ENCODE data around the gene MTMR11. TPM values are rescaled to one million over a fixed set of nuclear protein-coding genes. Genes with fewer than 3 reads are reported as not detected.

The MTMR11 gene
- total and polyA plus RNA-seq, 10 of the 15 experiments (the other 5 are each of a cell fraction or from before 2014, with no cell fraction given), result 0.35 to 1.1 (median 0.73) TPM

GRCh38 chr1:149899460-149900284 is 37.0 kb downstream of the MTMR11 start, which contains the start of gene BOLA1 (continued):
- no peak for TF ChIP-seq CTCF (IDR thresholded peaks at IDR 0.05 in 2 of 3, conservative IDR thresholded peaks at IDR 0.05 in 1 of 3; ENCODE audit: control insufficient read depth in 2 of 3, extremely low read depth in 1 of 3, insufficient read depth in 1 of 3, low read depth in 3 of 3, low read length in 3 of 3)
- TF ChIP-seq PML (IDR thresholded peaks at IDR 0.05; ENCODE audit: low read length), result no peak
- no peak for TF ChIP-seq TCF3 (IDR thresholded peaks at IDR 0.05; ENCODE audit: borderline replicate concordance, insufficient read depth, low read depth, low read length)
- TF ChIP-seq CBX3 (IDR thresholded peaks at IDR 0.05; ENCODE audit: borderline replicate concordance, low read depth), result no peak
- peak; percentile 29 for TF ChIP-seq MXI1 (IDR thresholded peaks at IDR 0.05; ENCODE audit: low read depth, low read length)
- peak; percentile 90 for TF ChIP-seq SREBF1 (IDR thresholded peaks at IDR 0.05; ENCODE audit: low read length)
- TF ChIP-seq, protein P1, sequence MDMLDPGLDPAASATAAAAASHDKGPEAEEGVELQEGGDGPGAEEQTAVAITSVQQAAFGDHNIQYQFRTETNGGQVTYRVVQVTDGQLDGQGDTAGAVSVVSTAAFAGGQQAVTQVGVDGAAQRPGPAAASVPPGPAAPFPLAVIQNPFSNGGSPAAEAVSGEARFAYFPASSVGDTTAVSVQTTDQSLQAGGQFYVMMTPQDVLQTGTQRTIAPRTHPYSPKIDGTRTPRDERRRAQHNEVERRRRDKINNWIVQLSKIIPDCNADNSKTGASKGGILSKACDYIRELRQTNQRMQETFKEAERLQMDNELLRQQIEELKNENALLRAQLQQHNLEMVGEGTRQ (IDR thresholded peaks at IDR 0.05; ENCODE audit: borderline replicate concordance, low read depth, low read length), result peak; percentile 97
- no peak for TF ChIP-seq EZH2 (IDR thresholded peaks at IDR 0.05; ENCODE audit: borderline replicate concordance, control insufficient read depth, low read depth, low read length)
- TF ChIP-seq SMARCA5 (IDR thresholded peaks at IDR 0.05), result no peak
- TF ChIP-seq, protein P2, sequence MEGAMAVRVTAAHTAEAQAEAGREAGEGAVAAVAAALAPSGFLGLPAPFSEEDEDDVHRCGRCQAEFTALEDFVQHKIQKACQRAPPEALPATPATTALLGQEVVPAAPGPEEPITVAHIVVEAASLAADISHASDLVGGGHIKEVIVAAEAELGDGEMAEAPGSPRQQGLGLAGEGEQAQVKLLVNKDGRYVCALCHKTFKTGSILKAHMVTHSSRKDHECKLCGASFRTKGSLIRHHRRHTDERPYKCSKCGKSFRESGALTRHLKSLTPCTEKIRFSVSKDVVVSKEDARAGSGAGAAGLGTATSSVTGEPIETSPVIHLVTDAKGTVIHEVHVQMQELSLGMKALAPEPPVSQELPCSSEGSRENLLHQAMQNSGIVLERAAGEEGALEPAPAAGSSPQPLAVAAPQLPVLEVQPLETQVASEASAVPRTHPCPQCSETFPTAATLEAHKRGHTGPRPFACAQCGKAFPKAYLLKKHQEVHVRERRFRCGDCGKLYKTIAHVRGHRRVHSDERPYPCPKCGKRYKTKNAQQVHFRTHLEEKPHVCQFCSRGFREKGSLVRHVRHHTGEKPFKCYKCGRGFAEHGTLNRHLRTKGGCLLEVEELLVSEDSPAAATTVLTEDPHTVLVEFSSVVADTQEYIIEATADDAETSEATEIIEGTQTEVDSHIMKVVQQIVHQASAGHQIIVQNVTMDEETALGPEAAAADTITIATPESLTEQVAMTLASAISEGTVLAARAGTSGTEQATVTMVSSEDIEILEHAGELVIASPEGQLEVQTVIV (IDR thresholded peaks at IDR 0.05; ENCODE audit: borderline replicate concordance, partially characterized antibody), result no peak
- no peak for TF ChIP-seq CHD4 (IDR thresholded peaks at IDR 0.05)
- TF ChIP-seq BMI1 (IDR thresholded peaks at IDR 0.05; ENCODE audit: borderline replicate concordance), result no peak
- TF ChIP-seq NRF1 (conservative IDR thresholded peaks at IDR 0.05; ENCODE audit: low read depth, low read length), result 0 out of 2 replicates have a peak, but pooled peaks have one; percentile 25
- no peak for TF ChIP-seq SMAD5 (IDR thresholded peaks at IDR 0.05; ENCODE audit: low read depth)
- no peak for TF ChIP-seq JUNB (IDR thresholded peaks at IDR 0.05)
- no peak for TF ChIP-seq BCL3 (IDR thresholded peaks at IDR 0.05; ENCODE audit: borderline replicate concordance, insufficient read depth, low read depth, low read length, poor library complexity, severe bottlenecking)
- TF ChIP-seq, protein P3, sequence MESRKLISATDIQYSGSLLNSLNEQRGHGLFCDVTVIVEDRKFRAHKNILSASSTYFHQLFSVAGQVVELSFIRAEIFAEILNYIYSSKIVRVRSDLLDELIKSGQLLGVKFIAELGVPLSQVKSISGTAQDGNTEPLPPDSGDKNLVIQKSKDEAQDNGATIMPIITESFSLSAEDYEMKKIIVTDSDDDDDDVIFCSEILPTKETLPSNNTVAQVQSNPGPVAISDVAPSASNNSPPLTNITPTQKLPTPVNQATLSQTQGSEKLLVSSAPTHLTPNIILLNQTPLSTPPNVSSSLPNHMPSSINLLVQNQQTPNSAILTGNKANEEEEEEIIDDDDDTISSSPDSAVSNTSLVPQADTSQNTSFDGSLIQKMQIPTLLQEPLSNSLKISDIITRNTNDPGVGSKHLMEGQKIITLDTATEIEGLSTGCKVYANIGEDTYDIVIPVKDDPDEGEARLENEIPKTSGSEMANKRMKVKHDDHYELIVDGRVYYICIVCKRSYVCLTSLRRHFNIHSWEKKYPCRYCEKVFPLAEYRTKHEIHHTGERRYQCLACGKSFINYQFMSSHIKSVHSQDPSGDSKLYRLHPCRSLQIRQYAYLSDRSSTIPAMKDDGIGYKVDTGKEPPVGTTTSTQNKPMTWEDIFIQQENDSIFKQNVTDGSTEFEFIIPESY (IDR thresholded peaks at IDR 0.05), result peak; percentile 62; the same call in 1 of the 2 replicates
- TF ChIP-seq ATF2 (IDR thresholded peaks at IDR 0.05; ENCODE audit: low read length), result no peak
- no peak for TF ChIP-seq ZZZ3 (IDR thresholded peaks at IDR 0.05; ENCODE audit: control insufficient read depth, insufficient read length, low read depth)

Measured in GM12878 (cell line).